Activated T-cell treated with anti-CD3 and anti-CD28 coated beads, Interleukin-2, amount 50 U/mL, for 48 hours (primary cell): ENCODE data around the gene MTFR1L.
A peak's percentile ranks its signal among the peaks of the same experiment; 100 is the strongest.

Source experiments
- DNase-seq, 2 experiments: peaks; one replicate each; pipeline ENCODE4 v3.0.0-alpha.2; 2020

Gene MTFR1L

GRCh38 chr1:25792115-25792514, 27.6 kb upstream of the MTFR1L start:
- DNase-seq: no peak

- no peak for DNase-seq
Measured at GRCh38 chr1:25793585-25794170, 26.1 kb upstream of the MTFR1L start.

GRCh38 chr1:25794325-25794724, 25.4 kb upstream of the MTFR1L start:
- DNase-seq: no peak

GRCh38 chr1:25795211-25795610, 24.5 kb upstream of the MTFR1L start:
- no peak for DNase-seq

- DNase-seq: peak in 1 of 2 experiments; percentile 69
Measured at GRCh38 chr1:25795946-25796810, 23.6 kb upstream of the MTFR1L start.

GRCh38 chr1:25796811-25797458, 22.8 kb upstream of the MTFR1L start:
- peak; percentile 92 to 96 for DNase-seq

- peak in 1 of 2 experiments; percentile 56 for DNase-seq
Measured at GRCh38 chr1:25797939-25798338, 21.8 kb upstream of the MTFR1L start.

GRCh38 chr1:25798666-25799351, 20.9 kb upstream of the MTFR1L start:
- no peak for DNase-seq

- no peak for DNase-seq
Measured at GRCh38 chr1:25799352-25799934, 20.3 kb upstream of the MTFR1L start.

- DNase-seq: peak in 1 of 2 experiments; percentile 64
Measured at GRCh38 chr1:25799935-25800702, 19.6 kb upstream of the MTFR1L start, which contains the start of gene SELENON. SELENON (plus strand) TSS chr1:25800193; CDS start chr1:25800231, 38 bp downstream.

GRCh38 chr1:25800703-25801377, 18.9 kb upstream of the MTFR1L start:
- no peak for DNase-seq

- peak in 1 of 2 experiments; percentile 36 for DNase-seq
Measured at GRCh38 chr1:25802915-25803314, 16.8 kb upstream of the MTFR1L start.

GRCh38 chr1:25803368-25803767, 16.4 kb upstream of the MTFR1L start:
- no peak for DNase-seq

GRCh38 chr1:25804244-25804963, 15.3 kb upstream of the MTFR1L start:
- DNase-seq: peak in 1 of 2 experiments; percentile 69

- no peak for DNase-seq
Measured at GRCh38 chr1:25804964-25805862, 14.5 kb upstream of the MTFR1L start.

- no peak for DNase-seq
Measured at GRCh38 chr1:25805863-25806225, 13.9 kb upstream of the MTFR1L start.

- DNase-seq: no peak
Measured at GRCh38 chr1:25806418-25806817, 13.3 kb upstream of the MTFR1L start.

GRCh38 chr1:25807480-25808390, 12.0 kb upstream of the MTFR1L start:
- DNase-seq: no peak
